NCI-H1417 (cell line): Measurements from ENCODE around the gene COX10.

Source experiments
- DNase-seq, 3 experiments: peaks; one replicate each; lab custom pipeline; 2025; lab: John Stamatoyannopoulos, UW

Gene COX10

GRCh38 chr17:14070344-14070984 is 1.2 kb downstream of the COX10 start:
- DNase-seq, result no peak

- DNase-seq, result no peak
These were observed 3.6 kb downstream of the COX10 start for GRCh38 chr17:14072881-14073280.

GRCh38 chr17:14078027-14078426 is 8.7 kb downstream of the COX10 start:
- DNase-seq, result no peak

GRCh38 chr17:14080847-14081251 is 11.5 kb downstream of the COX10 start:
- DNase-seq, result no peak

- no peak for DNase-seq
These were observed 13.5 kb downstream of the COX10 start for GRCh38 chr17:14082848-14083247.

GRCh38 chr17:14084955-14085354 is 15.7 kb downstream of the COX10 start:
- DNase-seq, result no peak

GRCh38 chr17:14086189-14086588 is 16.9 kb downstream of the COX10 start:
- DNase-seq, result no peak

- no peak for DNase-seq
These were observed 19.9 kb downstream of the COX10 start for GRCh38 chr17:14089179-14089578.

GRCh38 chr17:14091367-14091766 is 22.1 kb downstream of the COX10 start:
- no peak for DNase-seq

GRCh38 chr17:14092808-14093207 is 23.5 kb downstream of the COX10 start:
- no peak for DNase-seq

GRCh38 chr17:14094676-14095601 is 25.6 kb downstream of the COX10 start:
- no peak for DNase-seq

- DNase-seq, result no peak
These were observed 26.3 kb downstream of the COX10 start for GRCh38 chr17:14095631-14096030.

GRCh38 chr17:14098246-14098645 is 28.9 kb downstream of the COX10 start:
- peak in 1 of 3 experiments; percentile 17 for DNase-seq

GRCh38 chr17:14101976-14102375 is 32.7 kb downstream of the COX10 start:
- DNase-seq, result no peak

- no peak for DNase-seq
These were observed 34.5 kb downstream of the COX10 start for GRCh38 chr17:14103836-14104235.

- DNase-seq, result no peak
These were observed 35.4 kb downstream of the COX10 start for GRCh38 chr17:14104734-14105133.

GRCh38 chr17:14107889-14108288 is 38.6 kb downstream of the COX10 start:
- DNase-seq, result no peak

- DNase-seq, result no peak
These were observed 43.1 kb downstream of the COX10 start for GRCh38 chr17:14112407-14112806.

- no peak for DNase-seq
These were observed 43.8 kb downstream of the COX10 start for GRCh38 chr17:14113137-14113536.

GRCh38 chr17:14116263-14117024 is 47.1 kb downstream of the COX10 start:
- no peak for DNase-seq

- no peak for DNase-seq
These were observed 49.6 kb downstream of the COX10 start for GRCh38 chr17:14118951-14119350.

GRCh38 chr17:14119546-14119945 is 50.2 kb downstream of the COX10 start:
- no peak for DNase-seq

GRCh38 chr17:14121952-14122351 is 52.6 kb downstream of the COX10 start:
- no peak for DNase-seq
